KOPT-K1 (cell line): Measurements from ENCODE around the gene EBP.

Source experiments
- H3K27ac ChIP-seq: fragments of 200-600 bp; sonication (generic); 2 replicates; pipeline ENCODE4 v1.5.1; 2016; ENCODE audit warnings: antibody characterized with exemption, mild to moderate bottlenecking, low read depth, low read length; ENCODE audit not compliant: poor library complexity, severe bottlenecking
- H3K36me3 ChIP-seq: fragments of 200-600 bp; sonication (generic); 2 replicates; pipeline ENCODE4 v1.5.1; 2017; ENCODE audit warnings: antibody characterized with exemption, mild to moderate bottlenecking, low read length, moderate library complexity; ENCODE audit not compliant: insufficient read depth
- H3K9me3 ChIP-seq: fragments of 200-600 bp; sonication (generic); 2 replicates; pipeline ENCODE4 v1.5.1; 2017; ENCODE audit warnings: antibody characterized with exemption, low read length, mild to moderate bottlenecking; ENCODE audit not compliant: insufficient read depth, poor library complexity, severe bottlenecking

The EBP gene

GRCh38 chrX:48487362-48487798 lies 34.2 kb upstream of the EBP start:
- Histone ChIP-seq H3K9me3 (no peaks in the 10 kb centered on the region), H3K36me3 (peaks cover 46% of the 10 kb centered on the region), H3K27ac (no peak overlapping the region)

GRCh38 chrX:48488034-48488433 lies 33.6 kb upstream of the EBP start:
- no peak overlapping the region for H3K27ac ChIP-seq
- H3K36me3 ChIP-seq, result peaks cover 39% of the 10 kb centered on the region
- no peaks in the 10 kb centered on the region for H3K9me3 ChIP-seq

- Histone ChIP-seq H3K27ac (no peak overlapping the region), H3K9me3 (no peaks in the 10 kb centered on the region), H3K36me3 (peaks cover 29% of the 10 kb centered on the region; the same call in 1 of the 2 replicates)
These were observed 32.3 kb upstream of the EBP start for GRCh38 chrX:48489296-48489695.

- peaks cover 23% of the 10 kb centered on the region; the same call in 1 of the 2 replicates for H3K36me3 ChIP-seq
- no peak overlapping the region for H3K27ac ChIP-seq
- H3K9me3 ChIP-seq, result no peaks in the 10 kb centered on the region
These were observed 31.7 kb upstream of the EBP start for GRCh38 chrX:48489892-48490291.

- Histone ChIP-seq H3K9me3 (no peaks in the 10 kb centered on the region), H3K36me3 (peaks cover 15% of the 10 kb centered on the region; the same call in 1 of the 2 replicates), H3K27ac (no peak overlapping the region)
These were observed 30.9 kb upstream of the EBP start for GRCh38 chrX:48490661-48491060.

GRCh38 chrX:48491809-48492208 lies 29.8 kb upstream of the EBP start:
- Histone ChIP-seq H3K9me3 (no peaks in the 10 kb centered on the region), H3K36me3 (peaks cover 11% of the 10 kb centered on the region; the same call in 1 of the 2 replicates), H3K27ac (no peak overlapping the region)

- no peak overlapping the region for H3K27ac ChIP-seq
- peaks cover 5% of the 10 kb centered on the region; the same call in 1 of the 2 replicates for H3K36me3 ChIP-seq
- no peaks in the 10 kb centered on the region for H3K9me3 ChIP-seq
These were observed 29.2 kb upstream of the EBP start for GRCh38 chrX:48492293-48492910.

GRCh38 chrX:48493890-48494364 lies 27.7 kb upstream of the EBP start:
- Histone ChIP-seq H3K27ac (no peak overlapping the region), H3K36me3 (no peaks in the 10 kb centered on the region), H3K9me3 (no peaks in the 10 kb centered on the region)

- Histone ChIP-seq H3K27ac (no peak overlapping the region), H3K36me3 (no peaks in the 10 kb centered on the region), H3K9me3 (no peaks in the 10 kb centered on the region)
These were observed 24.9 kb upstream of the EBP start for GRCh38 chrX:48496660-48497059.

GRCh38 chrX:48497871-48498270 lies 23.7 kb upstream of the EBP start:
- Histone ChIP-seq H3K36me3 (no peaks in the 10 kb centered on the region), H3K27ac (no peak overlapping the region), H3K9me3 (no peaks in the 10 kb centered on the region)

- Histone ChIP-seq H3K9me3 (no peaks in the 10 kb centered on the region), H3K27ac (no peak overlapping the region), H3K36me3 (no peaks in the 10 kb centered on the region)
These were observed 23.2 kb upstream of the EBP start for GRCh38 chrX:48498374-48498809.

- Histone ChIP-seq H3K27ac (no peak overlapping the region), H3K9me3 (no peaks in the 10 kb centered on the region), H3K36me3 (no peaks in the 10 kb centered on the region)
These were observed 17.3 kb upstream of the EBP start for GRCh38 chrX:48504261-48504660.

GRCh38 chrX:48505481-48505880 lies 16.1 kb upstream of the EBP start:
- Histone ChIP-seq H3K9me3 (no peaks in the 10 kb centered on the region), H3K36me3 (no peaks in the 10 kb centered on the region), H3K27ac (no peak overlapping the region)

GRCh38 chrX:48507246-48507645 lies 14.4 kb upstream of the EBP start:
- no peaks in the 10 kb centered on the region for H3K9me3 ChIP-seq
- no peak overlapping the region for H3K27ac ChIP-seq

GRCh38 chrX:48508400-48509244 lies 13.0 kb upstream of the EBP start, which contains the start of gene PORCN:
Gene PORCN (plus strand): TSS chrX:48508992. CDS start chrX:48509821, 829 bp downstream.
- no peaks in the 10 kb centered on the region for H3K36me3 ChIP-seq
- no peaks in the 10 kb centered on the region for H3K9me3 ChIP-seq
- peak within 1 kb of the TSS; percentile 60 for H3K27ac ChIP-seq

More at GRCh38 chrX:48507246-48507645, 14.4 kb upstream of the EBP start:
- H3K36me3 ChIP-seq, result no peaks in the 10 kb centered on the region
